HG03060 (cell line): ENCODE measurements around the gene ADGRD2.

Experiments used
- ATAC-seq: cut with Tn5 transposase; IDR thresholded peaks from one replicate; pipeline ENCODE4 v1.9.1; 2021; ENCODE audit warnings: low read depth, moderate number of reproducible peaks; ENCODE audit not compliant: unreplicated experiment

Gene ADGRD2

DNA sequence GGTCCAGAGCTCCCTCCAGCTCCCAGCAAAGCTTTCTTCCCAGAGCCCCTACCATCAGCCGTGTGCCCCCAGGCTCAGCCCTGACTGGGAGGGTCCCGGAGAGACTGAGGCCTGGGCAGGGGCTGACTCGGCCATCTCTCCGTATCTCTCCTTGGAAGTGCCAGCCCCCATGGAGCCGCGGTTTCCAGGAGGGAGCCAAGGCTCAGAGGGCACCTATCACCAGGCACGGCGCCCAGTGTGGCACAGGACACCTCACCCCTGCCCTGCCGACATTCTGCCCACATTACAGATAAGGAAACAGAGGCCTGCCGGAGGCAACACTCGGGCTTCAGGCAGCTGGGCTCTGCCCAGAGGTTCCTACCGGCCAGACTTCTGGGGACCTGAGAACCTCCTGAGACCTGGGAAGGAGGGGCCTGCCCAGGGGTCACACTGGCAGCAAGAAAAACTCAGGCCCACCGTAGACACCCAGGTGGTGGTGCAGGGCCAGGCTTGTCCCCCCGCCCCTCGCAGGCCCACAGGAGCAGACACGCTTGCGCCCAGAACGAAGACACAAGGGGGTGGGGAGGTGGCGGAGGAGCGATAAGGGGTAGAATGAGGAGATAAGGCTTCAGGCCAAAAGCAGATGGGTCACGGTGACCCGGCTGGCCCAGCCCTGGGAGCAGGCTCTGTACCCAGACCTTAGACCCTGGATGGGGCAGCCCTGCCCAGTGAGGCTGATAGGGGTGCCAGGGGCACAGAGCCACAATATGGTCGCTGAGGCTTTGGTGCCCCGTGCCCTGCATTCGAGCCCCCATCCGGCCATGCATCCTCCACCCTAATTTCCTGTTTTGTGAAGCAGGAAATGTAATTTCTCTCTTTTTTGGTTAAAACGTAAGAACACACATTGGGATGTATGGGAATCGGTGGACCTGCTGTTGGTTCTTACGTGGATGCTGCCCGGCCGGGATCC, 45.1 kb downstream of the ADGRD2 start:
- no peak for ATAC-seq

DNA sequence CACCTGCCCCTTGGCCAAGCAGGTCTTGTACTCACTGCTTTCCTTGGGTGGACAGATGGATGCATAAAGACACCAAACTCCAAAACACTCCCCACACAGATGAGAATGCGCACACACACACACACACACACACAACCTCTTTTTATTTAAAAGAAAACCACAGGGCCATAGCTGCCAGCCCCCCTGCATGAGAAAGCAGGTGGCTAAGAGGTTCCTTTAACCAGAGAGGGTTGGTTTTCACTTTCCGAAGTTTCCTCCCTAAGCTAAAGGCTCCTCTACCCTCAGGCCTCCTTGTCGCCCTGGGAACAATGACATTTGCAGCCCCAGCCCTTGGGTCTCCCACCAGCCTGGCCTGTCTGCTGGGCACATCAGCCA, 45.8 kb downstream of the ADGRD2 start:
- no peak for ATAC-seq

GRCh38 chr9:124496463-124496862, 46.2 kb downstream of the ADGRD2 start:
- ATAC-seq: no peak

GRCh38 chr9:124497441-124497840, 47.2 kb downstream of the ADGRD2 start:
- no peak for ATAC-seq

DNA sequence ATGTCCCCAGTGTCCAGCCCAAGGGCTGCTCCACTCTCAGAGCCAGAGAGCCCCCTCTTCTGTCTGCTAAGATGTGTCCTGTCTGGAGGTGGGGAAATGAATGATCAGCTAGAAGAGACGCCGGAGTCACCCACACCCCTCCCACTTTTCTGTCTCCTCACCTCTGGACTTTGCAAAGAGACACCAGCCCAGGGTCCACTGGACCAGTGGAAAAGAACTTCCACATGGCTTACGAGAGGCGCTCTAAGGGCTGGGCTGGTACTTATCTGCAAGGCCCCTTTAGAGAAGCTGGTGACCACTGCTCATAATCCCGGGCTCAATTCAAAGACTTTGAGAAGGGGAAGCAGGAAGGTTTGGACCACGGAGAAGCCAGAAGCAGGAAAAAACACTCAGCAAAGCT, 47.8 kb downstream of the ADGRD2 start:
- no peak for ATAC-seq

DNA sequence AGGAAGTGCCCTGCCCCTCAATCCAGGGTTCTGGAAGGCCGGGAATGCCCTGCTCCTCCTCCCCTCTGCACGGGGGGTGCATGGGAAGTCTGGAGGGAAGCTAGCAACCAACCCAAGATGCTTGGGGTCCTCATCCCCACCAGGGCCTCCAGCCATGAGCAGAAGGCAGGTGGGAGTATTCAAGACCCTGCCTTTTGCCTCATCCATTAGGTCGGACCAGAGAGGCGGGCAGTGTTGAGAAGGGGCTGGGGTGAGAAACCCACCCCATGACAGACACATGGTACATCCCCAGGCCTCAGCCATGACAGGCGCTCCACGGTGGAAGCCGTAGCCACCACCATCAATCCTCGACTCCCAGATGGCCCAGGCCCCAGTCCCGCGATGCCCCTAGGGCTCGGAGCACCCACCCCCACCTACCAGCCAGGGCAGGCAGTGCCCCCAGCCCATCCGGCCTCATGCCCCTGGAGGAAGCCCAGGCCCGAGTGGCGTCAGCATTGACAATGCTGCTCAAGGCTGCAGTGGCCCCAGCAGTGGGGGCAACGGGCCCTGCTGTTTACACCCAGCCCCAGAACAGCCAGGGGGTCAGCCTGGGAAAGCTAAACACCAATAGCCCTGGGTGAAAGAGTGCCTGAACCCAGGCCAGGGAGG, 48.4 kb downstream of the ADGRD2 start:
- no peak for ATAC-seq

GRCh38 chr9:124499216-124499615, 49.0 kb downstream of the ADGRD2 start:
- no peak for ATAC-seq

GRCh38 chr9:124500028-124500795, 50.0 kb downstream of the ADGRD2 start:
- ATAC-seq: no peak

- no peak for ATAC-seq
Measured at GRCh38 chr9:124500796-124501611, 50.8 kb downstream of the ADGRD2 start.

GRCh38 chr9:124501771-124502320, 51.6 kb downstream of the ADGRD2 start:
- ATAC-seq: no peak

- ATAC-seq: no peak
Measured at GRCh38 chr9:124502711-124503702, 52.8 kb downstream of the ADGRD2 start.

- no peak for ATAC-seq
Measured at GRCh38 chr9:124503713-124504529, 53.7 kb downstream of the ADGRD2 start.

- no peak for ATAC-seq
Measured at GRCh38 chr9:124504530-124505005, 54.3 kb downstream of the ADGRD2 start.

DNA sequence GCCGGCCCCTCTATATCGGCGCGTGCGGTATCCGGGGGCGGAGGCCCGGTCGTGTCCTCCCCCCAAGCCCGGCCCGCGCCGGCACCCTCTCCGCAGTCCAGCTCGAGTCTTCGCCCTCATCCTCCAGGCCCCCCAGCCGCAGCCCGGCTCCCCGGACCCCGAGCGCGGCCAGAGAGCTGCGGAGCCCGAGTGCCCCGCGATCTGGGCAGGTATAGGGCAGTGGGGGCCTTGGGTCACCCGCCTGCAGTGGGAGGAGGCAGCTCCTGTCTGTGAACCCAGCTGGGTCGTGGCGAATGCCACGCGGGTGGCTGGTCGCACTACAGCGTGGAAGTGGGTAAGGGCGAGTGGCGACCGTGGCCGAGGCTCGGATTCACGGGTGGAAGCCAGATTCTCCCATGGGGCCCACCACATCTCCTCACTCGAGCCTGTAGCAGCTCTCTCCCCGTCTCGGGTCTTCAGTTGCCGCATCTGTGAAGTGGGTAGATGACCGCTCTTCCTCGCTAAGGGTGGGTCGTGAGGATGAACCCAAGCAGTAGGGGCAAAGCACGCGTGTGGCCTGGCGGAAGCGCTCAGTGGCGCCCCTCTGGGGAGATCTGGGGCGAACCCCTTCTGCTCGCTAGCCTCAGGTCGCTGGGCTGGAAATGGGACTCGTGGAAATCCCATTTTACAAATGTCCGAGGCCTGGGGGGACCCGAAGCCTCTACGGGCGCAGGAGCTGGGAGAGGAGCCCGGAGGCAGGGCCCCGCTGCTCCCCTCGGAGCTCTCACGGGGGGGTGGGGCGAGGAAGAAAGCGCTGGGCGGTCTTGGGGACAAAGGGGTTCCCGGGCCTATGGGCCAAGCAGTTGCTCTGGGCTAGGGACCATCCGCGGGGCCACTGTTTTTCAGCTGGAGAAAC, 55.0 kb downstream of the ADGRD2 start:
- ATAC-seq: no peak

GRCh38 chr9:124505901-124506346, 55.7 kb downstream of the ADGRD2 start:
- no peak for ATAC-seq

- no peak for ATAC-seq
Measured at GRCh38 chr9:124506433-124506832, 56.2 kb downstream of the ADGRD2 start.
